CD4-positive, alpha-beta T cell treated with Interleukin-15 for 1 hour (primary cell): ENCODE measurements around the gene SEC24B.
"Not testable (repeated sequence)": the region's sequence is repeated elsewhere in the genome, so short reads cannot be mapped to it uniquely, and the experiment has no call there.

Source experiments
- DNase-seq: peaks from one replicate; pipeline ENCODE4 v3.0.0-alpha.2; 2020

The SEC24B gene

DNA sequence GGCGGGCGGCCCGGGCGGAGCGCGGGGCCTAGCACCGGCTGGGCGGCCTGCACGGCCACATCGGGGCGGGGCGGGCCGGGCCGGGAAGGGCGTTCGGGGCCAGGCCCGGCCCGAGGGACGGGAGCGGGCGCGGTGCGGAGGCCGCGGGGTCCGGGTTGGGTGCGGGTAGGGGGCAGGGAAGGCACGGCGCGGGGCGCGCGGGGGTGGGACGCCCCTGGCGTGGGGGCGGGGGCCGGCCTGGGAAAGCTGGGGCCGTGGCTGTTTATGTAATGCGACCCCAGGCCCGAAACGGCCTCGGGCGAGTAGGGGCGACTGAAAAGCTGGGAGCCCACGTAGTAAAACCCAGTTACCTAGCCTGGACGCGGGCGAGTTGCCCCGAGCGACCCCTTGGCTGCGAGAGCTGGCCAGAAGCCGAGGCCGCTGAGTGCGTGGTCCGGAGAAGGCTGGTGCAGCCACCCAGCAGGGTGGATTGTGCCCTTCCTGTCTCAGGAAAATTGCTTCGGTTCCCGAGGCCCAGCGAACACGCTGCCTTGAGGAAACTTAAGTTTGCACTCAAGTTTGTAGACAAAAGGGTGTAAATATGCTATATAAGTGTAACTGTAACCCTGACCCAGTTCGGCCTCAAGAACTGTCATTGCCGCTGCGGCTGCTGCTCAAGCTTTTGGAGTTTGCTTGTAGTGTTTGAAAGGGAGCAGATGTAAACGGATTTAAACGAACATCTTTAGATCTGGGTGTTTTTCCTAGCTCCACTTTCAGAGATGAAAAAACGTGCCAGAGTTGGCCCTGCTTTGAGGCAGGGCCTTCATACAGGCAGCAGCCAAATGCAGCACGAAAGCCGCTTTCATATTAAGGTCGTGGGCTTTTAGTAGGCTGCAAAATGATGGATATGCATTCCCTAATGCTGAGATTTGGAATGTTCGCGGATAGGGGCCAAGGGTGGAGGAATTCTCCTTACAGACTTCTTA, 674 bp downstream of the SEC24B start:
- no peak for DNase-seq

DNA sequence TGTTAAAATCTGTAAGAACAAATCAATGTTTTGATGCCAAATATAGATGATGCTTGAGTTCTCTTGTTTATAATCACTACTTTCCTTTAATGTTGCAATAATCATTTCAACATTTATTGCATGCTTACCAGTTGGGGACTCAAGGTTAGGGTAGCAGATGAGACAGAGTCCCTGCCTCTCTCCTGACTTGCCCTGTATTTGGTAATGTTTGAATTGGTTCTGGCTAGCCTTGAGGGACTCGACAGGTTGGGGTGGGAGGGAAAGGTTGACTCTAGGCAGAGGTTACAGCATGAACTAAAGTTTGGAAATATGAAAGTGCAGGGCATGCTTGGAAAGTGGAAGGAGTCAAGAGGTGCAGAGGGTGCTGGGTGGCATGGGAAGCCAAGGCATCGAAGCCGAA, 2.0 kb downstream of the SEC24B start:
- DNase-seq = no peak

DNA sequence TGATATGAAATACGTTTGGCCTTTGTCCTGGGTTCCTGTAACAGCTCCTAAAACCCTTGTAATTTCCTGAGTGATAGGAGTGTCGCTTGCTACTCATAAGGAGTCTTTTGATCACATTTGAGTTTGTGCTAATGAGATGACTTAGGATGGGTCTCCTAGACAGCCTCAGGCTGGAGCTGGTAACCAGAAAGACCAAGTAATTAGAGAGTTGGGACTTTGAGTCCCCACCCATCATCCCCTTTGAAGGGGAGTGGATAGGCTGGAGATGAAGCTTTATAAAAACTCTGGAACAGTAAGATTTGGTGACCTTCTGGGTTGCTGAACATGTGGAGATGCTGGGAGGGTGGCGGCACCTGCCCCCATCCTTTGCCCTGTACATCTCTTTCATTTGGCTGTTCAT, 2.9 kb downstream of the SEC24B start:
- no peak for DNase-seq

DNA sequence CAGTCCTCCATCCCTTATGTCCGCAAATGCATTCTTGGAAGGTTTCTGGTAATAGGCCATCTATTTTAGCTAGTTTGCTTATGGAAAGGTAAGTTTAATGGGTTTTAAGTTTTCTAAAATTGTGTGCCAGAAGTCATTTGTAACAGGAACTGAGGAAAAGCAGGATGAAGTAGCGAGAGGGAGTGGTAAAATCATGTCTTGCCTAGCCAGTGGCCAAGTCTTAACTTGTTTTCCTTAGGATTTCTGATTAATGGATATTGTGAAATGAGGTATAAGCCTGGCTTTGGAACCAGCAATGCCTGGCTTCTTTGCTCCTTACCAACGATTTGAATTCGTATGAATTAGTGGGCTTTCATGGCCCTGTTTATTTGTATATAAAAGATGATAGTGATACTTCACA, 7.3 kb downstream of the SEC24B start:
- no peak for DNase-seq

DNA sequence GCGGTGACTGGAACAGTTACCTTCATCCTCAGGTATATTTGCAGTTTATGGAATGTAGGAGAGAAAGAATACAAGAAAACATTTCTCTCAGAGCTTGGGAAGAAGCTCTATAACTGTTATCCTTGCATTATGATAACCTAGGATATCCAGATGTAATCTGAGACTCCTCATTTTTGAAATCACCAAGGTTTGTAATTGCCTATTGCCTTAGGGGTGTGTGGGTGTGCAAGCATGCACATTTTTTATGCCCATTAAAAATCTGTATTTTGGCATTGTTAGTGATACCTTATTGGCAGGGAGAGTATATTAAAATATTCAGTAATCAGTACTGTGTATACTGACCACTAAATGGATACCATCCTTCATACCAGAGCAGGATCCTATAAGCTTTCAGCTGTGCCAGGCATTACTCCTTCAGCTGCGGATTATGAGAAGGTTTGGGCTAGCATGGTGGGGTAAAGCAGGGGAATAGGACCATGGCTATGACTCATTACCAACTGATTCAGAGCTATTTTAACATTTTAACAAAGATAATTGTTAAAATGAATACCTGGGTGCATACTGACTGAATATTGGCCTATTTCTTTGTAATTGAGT, 8.3 kb downstream of the SEC24B start:
- no peak for DNase-seq

GRCh38 chr4:109444182-109444844, 10.7 kb downstream of the SEC24B start:
- DNase-seq = no peak

DNA sequence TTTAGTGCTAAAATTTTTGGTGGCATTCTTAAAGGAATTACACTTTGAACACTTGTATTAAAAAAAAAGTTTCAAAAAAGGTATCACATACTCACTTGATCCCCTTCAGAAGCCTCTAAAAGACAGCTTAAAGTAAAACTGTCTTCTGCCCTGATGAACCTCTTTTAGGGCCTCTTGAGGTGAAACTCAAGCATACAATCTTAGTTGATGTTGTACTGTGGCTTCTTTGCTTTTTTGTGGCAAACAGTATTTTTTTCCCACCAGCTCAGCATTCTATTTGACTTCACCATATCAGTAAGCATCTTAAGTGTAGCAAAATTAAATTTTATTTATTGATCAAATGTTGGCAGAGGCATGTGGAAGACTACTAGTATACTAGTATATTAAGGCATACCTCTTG, 13.7 kb downstream of the SEC24B start:
- DNase-seq = no peak

GRCh38 chr4:109451544-109452273, 18.1 kb downstream of the SEC24B start:
- no peak for DNase-seq

DNA sequence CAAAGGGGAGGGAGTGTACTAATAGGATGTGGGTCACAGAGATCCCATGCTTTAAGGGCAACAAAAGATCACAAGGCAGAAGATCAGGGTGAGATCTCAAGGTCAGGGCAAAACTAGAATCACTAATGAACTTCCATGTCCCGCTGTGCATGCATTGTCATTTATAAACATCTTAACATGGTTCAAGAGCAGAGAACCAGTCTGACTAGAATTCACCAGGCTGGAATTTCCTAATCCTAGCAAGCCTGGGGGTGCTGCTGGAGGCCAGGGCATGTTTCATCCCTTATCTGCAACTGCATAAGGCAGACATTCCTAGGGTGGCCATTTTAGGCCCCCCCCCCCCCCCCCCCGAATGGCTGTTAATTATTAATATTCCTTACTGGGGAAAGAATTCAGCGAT, 19.5 kb downstream of the SEC24B start:
- DNase-seq = not testable (repeated sequence)

DNA sequence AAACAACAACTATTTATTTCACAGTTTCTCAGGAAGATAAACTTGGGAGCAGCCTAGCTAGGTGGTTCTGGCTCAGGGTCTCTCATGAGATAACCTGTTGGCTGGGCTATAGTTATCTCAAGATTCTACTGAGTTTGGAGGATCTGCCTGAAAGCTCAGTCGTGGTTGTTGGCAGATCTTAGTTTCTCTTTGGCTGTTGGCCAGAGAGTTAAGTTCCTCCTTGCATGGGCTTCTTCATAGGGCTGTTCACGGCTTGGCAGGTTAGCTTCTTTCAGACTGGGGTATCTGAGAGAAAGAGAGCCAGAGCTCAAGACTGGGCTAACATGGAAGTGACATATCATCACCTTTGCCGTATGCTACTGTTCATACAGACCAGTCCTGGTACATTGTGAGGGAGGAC, 28.7 kb downstream of the SEC24B start:
- no peak for DNase-seq

- no peak for DNase-seq
Observed at GRCh38 chr4:109462802-109463201, 29.2 kb downstream of the SEC24B start.

GRCh38 chr4:109465069-109465468, 31.5 kb downstream of the SEC24B start:
- no peak for DNase-seq

DNA sequence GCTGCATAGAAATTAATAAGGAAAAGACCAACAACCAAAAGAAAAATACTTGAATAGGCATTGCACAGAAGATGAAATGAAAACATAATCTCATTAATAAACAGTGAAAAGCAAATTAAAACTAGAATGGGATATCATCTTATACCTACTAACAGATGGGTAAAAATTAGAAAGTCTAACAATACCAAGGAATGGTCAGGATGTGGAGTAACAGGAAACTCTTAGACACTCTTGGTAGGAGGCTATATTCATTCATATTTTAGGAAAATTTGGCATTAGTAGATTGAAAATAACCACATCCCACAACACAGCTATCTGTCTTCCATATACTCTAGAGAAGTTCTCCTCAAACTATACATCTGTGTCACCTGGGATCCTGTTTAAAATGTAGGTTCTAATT, 36.3 kb downstream of the SEC24B start:
- DNase-seq = no peak

- DNase-seq = no peak
Observed at GRCh38 chr4:109472343-109472761, 38.7 kb downstream of the SEC24B start.

- DNase-seq = no peak
Observed at GRCh38 chr4:109473824-109474223, 40.2 kb downstream of the SEC24B start.

DNA sequence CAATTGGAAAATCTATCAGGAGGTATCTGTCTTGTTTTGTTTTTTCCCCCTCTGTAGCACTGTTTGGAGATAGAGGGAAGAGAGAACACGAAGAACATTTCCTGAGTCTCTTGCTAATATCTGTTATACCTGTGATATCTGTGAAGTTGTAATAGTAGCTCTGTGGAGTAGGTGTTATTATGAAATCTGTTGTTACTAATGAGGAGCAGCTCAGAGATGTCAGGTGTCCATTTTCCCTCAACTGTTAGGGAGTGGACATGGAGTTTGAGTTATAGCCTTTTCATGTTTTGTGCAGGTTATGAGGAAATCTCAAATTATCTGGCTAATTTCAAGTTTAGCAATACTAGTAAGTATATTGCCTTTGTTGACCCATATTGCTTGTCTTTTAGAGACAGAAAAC, 52.4 kb downstream of the SEC24B start:
- DNase-seq = no peak

- no peak for DNase-seq
Observed at GRCh38 chr4:109494563-109494962, 60.9 kb downstream of the SEC24B start.

- no peak for DNase-seq
Observed at GRCh38 chr4:109495514-109495913, 61.9 kb downstream of the SEC24B start.

- DNase-seq = no peak
Observed at GRCh38 chr4:109496875-109497274, 63.3 kb downstream of the SEC24B start.

DNA sequence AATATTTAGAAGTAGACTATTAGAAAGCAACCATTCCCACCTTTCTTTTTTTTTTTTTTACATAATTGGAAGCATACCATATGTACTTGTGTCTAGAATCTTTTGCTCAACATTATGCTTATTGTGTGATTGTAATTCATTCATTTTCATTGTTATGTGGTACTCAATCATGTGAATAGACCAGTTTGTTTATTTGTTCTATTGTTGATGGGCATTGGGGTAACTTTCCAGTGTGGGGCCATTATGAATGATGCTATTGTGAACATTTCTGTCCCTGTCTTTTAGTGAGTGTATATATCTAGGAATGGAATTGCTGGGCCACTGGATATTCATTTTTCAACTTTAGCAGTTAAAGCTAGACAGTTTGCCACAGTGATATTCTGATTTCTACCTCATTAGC, 63.9 kb downstream of the SEC24B start:
- no peak for DNase-seq

- DNase-seq = no peak
Observed at GRCh38 chr4:109499513-109499912, 65.9 kb downstream of the SEC24B start.

- no peak for DNase-seq
Observed at GRCh38 chr4:109506890-109507289, 73.3 kb downstream of the SEC24B start.

DNA sequence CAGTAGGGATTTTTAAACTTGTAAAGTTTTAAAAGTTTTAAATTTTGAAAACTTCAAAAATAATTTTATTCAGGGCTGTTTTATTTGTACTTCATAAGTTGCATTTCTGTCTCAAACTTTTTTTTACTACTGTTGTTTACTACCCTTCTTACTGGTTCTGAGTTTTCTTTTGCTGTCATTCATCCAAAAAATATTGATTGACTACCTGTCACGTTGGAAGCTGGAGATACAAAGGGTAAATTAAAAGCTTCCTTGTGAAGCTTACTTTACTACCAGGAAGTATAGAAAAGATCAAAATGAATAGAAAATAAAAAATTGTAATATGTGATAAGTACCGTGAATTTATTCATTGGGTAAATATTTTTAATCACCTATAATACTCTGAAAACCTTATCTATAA, 77.1 kb downstream of the SEC24B start:
- no peak for DNase-seq
